Measurements from ENCODE around the gene IRF6. TPM values are rescaled to one million over a fixed set of nuclear protein-coding genes. Genes with fewer than 3 reads are reported as not detected.

The IRF6 gene
- total RNA-seq, 2 donors from 2014 or later, result 30.4 to 32.6 TPM

DNA sequence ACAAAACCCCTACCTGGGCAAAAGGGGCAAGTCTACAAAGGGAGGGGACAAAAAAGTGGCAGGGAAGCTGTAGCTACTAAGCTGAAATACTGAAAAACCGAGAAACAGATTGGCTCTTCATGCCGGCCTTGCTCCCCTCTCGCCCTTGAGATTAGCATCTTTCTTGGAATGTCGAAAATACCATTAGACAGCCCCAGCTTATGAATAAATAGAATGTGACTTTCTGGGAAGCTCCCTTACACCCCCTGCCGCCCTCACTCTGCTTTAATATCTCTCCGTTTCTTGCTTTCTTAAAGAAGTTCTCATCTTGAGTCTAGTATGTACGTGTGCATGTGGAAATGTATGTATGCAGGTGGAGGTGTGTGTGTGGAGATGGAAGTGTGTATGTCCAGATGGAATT is 36.0 kb downstream of the IRF6 start:
- H3K27ac ChIP-seq, result peak overlapping the region; percentile 50 to 73
- DNase-seq (ENCODE audit: low spot score), result no peak
- H3K36me3 ChIP-seq, result no peaks in the 10 kb centered on the region
- no peaks in the 10 kb centered on the region for H3K27me3 ChIP-seq
- H3K4me1 ChIP-seq, result peaks cover 0 to 28% of the 10 kb centered on the region in 2 donors
- TF ChIP-seq, protein P1, sequence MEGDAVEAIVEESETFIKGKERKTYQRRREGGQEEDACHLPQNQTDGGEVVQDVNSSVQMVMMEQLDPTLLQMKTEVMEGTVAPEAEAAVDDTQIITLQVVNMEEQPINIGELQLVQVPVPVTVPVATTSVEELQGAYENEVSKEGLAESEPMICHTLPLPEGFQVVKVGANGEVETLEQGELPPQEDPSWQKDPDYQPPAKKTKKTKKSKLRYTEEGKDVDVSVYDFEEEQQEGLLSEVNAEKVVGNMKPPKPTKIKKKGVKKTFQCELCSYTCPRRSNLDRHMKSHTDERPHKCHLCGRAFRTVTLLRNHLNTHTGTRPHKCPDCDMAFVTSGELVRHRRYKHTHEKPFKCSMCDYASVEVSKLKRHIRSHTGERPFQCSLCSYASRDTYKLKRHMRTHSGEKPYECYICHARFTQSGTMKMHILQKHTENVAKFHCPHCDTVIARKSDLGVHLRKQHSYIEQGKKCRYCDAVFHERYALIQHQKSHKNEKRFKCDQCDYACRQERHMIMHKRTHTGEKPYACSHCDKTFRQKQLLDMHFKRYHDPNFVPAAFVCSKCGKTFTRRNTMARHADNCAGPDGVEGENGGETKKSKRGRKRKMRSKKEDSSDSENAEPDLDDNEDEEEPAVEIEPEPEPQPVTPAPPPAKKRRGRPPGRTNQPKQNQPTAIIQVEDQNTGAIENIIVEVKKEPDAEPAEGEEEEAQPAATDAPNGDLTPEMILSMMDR (IDR thresholded peaks at IDR 0.05), result no peak
- H3K9me3 ChIP-seq, result no peaks in the 10 kb centered on the region
- peak overlapping the region in 1 of 2 donors; percentile 7 for H3K4me3 ChIP-seq

DNA sequence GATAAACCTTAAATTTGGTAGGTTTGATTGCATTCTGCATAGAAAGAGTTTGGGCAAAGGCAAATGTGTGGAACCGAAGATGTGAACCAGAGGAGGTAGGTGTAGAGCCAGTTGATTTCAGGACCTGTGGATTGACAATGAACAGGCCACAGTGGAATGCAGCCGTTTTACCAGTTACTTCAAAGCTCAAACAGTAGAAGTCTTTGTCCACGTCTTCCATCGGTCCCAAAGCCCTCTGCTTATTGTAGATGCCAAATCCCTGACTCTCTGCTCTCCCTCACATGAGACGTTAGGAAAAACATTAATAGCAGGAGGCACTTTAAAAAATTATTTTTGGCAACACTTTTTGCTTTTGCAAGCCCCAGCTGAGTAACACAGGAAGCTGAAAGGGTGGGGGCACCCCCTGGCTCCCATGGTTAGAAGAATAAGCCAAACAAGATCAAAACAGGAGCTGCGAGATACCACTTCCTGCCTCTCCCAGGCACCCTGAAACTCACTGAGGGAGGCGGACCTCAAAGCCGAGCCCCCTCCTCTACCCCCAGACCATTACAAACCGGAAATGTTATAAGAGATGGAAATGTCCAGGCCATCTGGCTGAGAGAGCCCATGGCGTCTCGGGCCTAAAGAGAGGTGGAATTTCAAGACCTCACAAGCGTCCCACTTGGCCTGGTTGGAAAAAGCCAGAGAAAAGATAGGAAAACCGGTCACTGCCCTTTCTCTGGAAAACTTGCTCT is 36.6 kb downstream of the IRF6 start:
- peak; percentile 92 for DNase-seq (ENCODE audit: low spot score)
- H3K4me1 ChIP-seq, result peaks cover 0 to 28% of the 10 kb centered on the region in 2 donors
- no peaks in the 10 kb centered on the region for H3K27me3 ChIP-seq
- H3K4me3 ChIP-seq, result peak overlapping the region in 1 of 2 donors; percentile 7
- no peaks in the 10 kb centered on the region for H3K9me3 ChIP-seq
- H3K27ac ChIP-seq, result peak overlapping the region; percentile 50 to 73
- no peaks in the 10 kb centered on the region for H3K36me3 ChIP-seq
- TF ChIP-seq, protein P1 (IDR thresholded peaks at IDR 0.05), result no peak

DNA sequence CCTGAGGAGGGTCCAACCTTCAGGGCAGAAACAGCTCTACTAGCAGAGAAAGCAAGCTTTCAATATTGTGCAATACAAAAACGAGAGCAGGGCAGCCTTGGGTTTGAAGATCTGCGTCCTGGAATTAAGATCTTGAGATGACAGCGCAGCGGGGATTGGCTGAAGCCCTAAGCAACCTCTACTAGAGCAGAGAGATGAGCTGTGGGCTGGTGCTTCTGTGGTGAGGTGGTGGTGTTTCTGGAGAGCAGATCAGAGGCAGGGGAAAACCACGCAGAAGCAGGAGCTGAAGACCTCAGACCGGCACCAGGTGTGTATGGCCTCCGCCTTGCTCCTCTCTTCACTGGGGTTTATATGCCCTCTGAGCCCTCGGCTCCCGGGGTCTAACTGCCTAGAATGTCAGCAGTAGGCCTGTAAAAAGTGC is 37.6 kb downstream of the IRF6 start:
- H3K27me3 ChIP-seq, result no peaks in the 10 kb centered on the region
- DNase-seq (ENCODE audit: low spot score), result no peak
- no peaks in the 10 kb centered on the region for H3K9me3 ChIP-seq
- H3K4me1 ChIP-seq, result peaks cover 0 to 28% of the 10 kb centered on the region in 2 donors
- TF ChIP-seq, protein P1 (IDR thresholded peaks at IDR 0.05), result no peak
- no peak overlapping the region for H3K4me3 ChIP-seq
- no peaks in the 10 kb centered on the region for H3K36me3 ChIP-seq
- no peak overlapping the region for H3K27ac ChIP-seq

DNA sequence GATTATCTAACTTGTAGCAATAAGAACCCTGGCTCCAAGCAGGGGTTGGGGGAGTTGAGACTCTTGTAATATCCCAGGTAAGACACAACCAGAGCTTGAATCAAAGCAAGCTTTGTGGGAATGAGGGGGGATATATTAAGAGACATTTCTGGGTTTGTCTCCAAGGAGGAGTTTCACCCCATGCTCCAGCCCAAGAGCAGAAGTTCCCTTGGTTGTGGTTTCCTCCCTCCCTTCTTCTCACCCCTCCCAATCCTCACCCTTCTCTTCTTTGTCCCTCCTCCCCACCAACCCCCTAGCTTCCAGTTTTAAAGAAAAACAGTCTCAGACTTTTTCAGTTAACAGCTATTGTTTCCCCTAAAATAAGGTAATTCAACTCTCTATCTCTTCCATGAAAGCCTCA is 38.2 kb downstream of the IRF6 start:
- H3K4me1 ChIP-seq, result peaks cover 0 to 28% of the 10 kb centered on the region in 2 donors
- no peak overlapping the region for H3K4me3 ChIP-seq
- no peaks in the 10 kb centered on the region for H3K27me3 ChIP-seq
- H3K9me3 ChIP-seq, result no peaks in the 10 kb centered on the region
- DNase-seq (ENCODE audit: low spot score), result no peak
- TF ChIP-seq, protein P1 (IDR thresholded peaks at IDR 0.05), result no peak
- H3K36me3 ChIP-seq, result no peaks in the 10 kb centered on the region
- no peak overlapping the region for H3K27ac ChIP-seq

DNA sequence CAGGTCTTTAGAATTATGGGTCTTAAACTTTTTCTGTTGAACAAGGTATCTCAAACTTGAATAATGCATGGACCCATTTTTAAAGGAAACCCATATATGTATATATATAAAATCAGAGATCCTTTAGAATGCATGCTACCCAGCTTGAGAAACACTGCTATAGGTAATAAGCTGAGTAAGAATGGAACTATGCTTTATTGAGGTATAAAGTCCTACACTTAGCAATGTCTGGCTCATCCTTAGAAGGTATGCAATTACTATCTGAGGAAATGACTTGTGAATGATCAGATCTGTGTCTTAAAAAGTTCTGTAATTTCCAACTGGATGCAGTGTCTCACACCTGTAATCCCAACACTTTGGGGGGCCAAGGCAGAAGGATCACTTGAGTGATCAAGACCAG is 38.8 kb downstream of the IRF6 start:
- Histone ChIP-seq H3K4me3 (no peak overlapping the region), H3K4me1 (peaks cover 0 to 28% of the 10 kb centered on the region in 2 donors), H3K27me3 (no peaks in the 10 kb centered on the region), H3K9me3 (no peaks in the 10 kb centered on the region), H3K36me3 (no peaks in the 10 kb centered on the region), H3K27ac (no peak overlapping the region)
- TF ChIP-seq, protein P1 (IDR thresholded peaks at IDR 0.05), result no peak
- DNase-seq (ENCODE audit: low spot score), result no peak

DNA sequence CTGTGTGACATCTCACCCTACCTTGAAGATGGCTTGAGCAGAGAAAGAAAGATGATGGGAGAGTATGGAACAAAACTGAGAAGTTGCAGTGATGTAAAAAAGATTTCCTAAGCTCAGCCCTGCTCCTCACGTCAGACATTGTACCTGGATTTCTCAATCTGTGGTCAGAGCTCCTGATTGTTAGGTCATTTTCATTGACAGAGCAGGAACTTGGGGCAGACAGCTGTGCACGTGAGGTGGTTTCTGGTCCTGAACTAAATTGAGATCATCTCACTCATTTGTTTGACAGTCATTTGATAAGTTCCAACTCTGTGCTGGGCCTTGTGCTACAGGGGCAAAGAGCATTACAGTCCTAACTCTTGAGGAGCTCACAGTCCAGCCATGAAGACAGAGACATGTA is 39.9 kb downstream of the IRF6 start:
- H3K4me1 ChIP-seq, result peaks cover 0 to 30% of the 10 kb centered on the region in 2 donors
- H3K36me3 ChIP-seq, result no peaks in the 10 kb centered on the region
- no peak overlapping the region for H3K27ac ChIP-seq
- H3K27me3 ChIP-seq, result no peaks in the 10 kb centered on the region
- H3K4me3 ChIP-seq, result no peak overlapping the region
- H3K9me3 ChIP-seq, result no peaks in the 10 kb centered on the region
- DNase-seq (ENCODE audit: low spot score), result no peak
- TF ChIP-seq, protein P1 (IDR thresholded peaks at IDR 0.05), result no peak

Data from right atrium auricular region (tissue), 2 donors.